Measurements from ENCODE around the gene KCNJ5.
A peak's percentile ranks its signal among the peaks of the same experiment; 100 is the strongest.

The KCNJ5 gene

GRCh38 chr11:128845334-128845780, 45.8 kb upstream of the KCNJ5 start:
- no peak for TF ChIP-seq CSRNP3 (CRISPR knock-in tag; IDR thresholded peaks at IDR 0.05)
- TF ChIP-seq ZFP30 (CRISPR knock-in tag; IDR thresholded peaks at IDR 0.05) = no peak
- TF ChIP-seq PATZ1 (CRISPR knock-in tag; IDR thresholded peaks at IDR 0.05; ENCODE audit: borderline replicate concordance) = no peak
- no peak for TF ChIP-seq GLIS3 (CRISPR knock-in tag; IDR thresholded peaks at IDR 0.05)
- TF ChIP-seq ZNF565 (CRISPR knock-in tag; conservative IDR thresholded peaks at IDR 0.05; ENCODE audit: low read depth) = no peak
- no peak for TF ChIP-seq BACH2 (CRISPR knock-in tag; IDR thresholded peaks at IDR 0.05; ENCODE audit: borderline replicate concordance)
- no peak for TF ChIP-seq ESRRG (CRISPR knock-in tag; IDR thresholded peaks at IDR 0.05)
- ATAC-seq = no peak

GRCh38 chr11:128846985-128847384, 44.2 kb upstream of the KCNJ5 start:
- ATAC-seq = no peak
- TF ChIP-seq ZNF565 (CRISPR knock-in tag; conservative IDR thresholded peaks at IDR 0.05; ENCODE audit: low read depth) = no peak

GRCh38 chr11:128848815-128849455, 42.2 kb upstream of the KCNJ5 start:
- ATAC-seq = peak; percentile 99
- TF ChIP-seq ZC3H10 (CRISPR knock-in tag; IDR thresholded peaks at IDR 0.05) (no peak), PATZ1 (CRISPR knock-in tag; IDR thresholded peaks at IDR 0.05; ENCODE audit: borderline replicate concordance) (no peak), CREB5 (CRISPR knock-in tag; IDR thresholded peaks at IDR 0.05; ENCODE audit: low read depth) (no peak), ZNF70 (CRISPR knock-in tag; IDR thresholded peaks at IDR 0.05) (no peak), GLIS3 (CRISPR knock-in tag; IDR thresholded peaks at IDR 0.05) (no peak), TSHZ2 (CRISPR knock-in tag; IDR thresholded peaks at IDR 0.05) (no peak), ESRRG (CRISPR knock-in tag; IDR thresholded peaks at IDR 0.05) (no peak)

GRCh38 chr11:128852327-128853023, 38.7 kb upstream of the KCNJ5 start:
- no peak for TF ChIP-seq PATZ1 (CRISPR knock-in tag; IDR thresholded peaks at IDR 0.05; ENCODE audit: borderline replicate concordance)
- TF ChIP-seq ZNF70 (CRISPR knock-in tag; IDR thresholded peaks at IDR 0.05) = no peak
- TF ChIP-seq ZC3H10 (CRISPR knock-in tag; IDR thresholded peaks at IDR 0.05) = no peak
- TF ChIP-seq GLIS3 (CRISPR knock-in tag; IDR thresholded peaks at IDR 0.05) = no peak
- ATAC-seq = no peak
